Activated CD8-positive, alpha-beta memory T cell treated with anti-CD3 and anti-CD28 coated beads for 1 hour (primary cell): ENCODE data around the gene CYP27B1.
"Not testable (repeated sequence)": the region's sequence is repeated elsewhere in the genome, so short reads cannot be mapped to it uniquely, and the experiment has no call there.

Experiments
- DNase-seq, 2 donors: peaks; one replicate each; pipeline ENCODE4 v3.0.0-alpha.2; 2020; ENCODE audit warnings: low read depth in 1 of 2; ENCODE audit errors: extremely low read depth in 1 of 2

The CYP27B1 gene

GRCh38 chr12:57723630-57723962 lies 43.3 kb downstream of the CYP27B1 start:
- DNase-seq = no peak

- no peak for DNase-seq
Measured at GRCh38 chr12:57722716-57723629, 43.9 kb downstream of the CYP27B1 start.

- not testable (repeated sequence) for DNase-seq
Measured at GRCh38 chr12:57721846-57722608, 44.9 kb downstream of the CYP27B1 start.

- no peak for DNase-seq
Measured at GRCh38 chr12:57720606-57721595, 46.0 kb downstream of the CYP27B1 start.

- no peak for DNase-seq
Measured at GRCh38 chr12:57719777-57720605, 46.9 kb downstream of the CYP27B1 start.

GRCh38 chr12:57718641-57719528 lies 48.0 kb downstream of the CYP27B1 start:
- no peak for DNase-seq

- no peak for DNase-seq
Measured at GRCh38 chr12:57717846-57718640, 48.8 kb downstream of the CYP27B1 start.

- no peak for DNase-seq
Measured at GRCh38 chr12:57717131-57717530, 49.7 kb downstream of the CYP27B1 start.

GRCh38 chr12:57716305-57716704 lies 50.6 kb downstream of the CYP27B1 start:
- DNase-seq = no peak

GRCh38 chr12:57715786-57716185 lies 51.1 kb downstream of the CYP27B1 start:
- DNase-seq = no peak

GRCh38 chr12:57715036-57715748 lies 51.7 kb downstream of the CYP27B1 start:
- DNase-seq = not testable (repeated sequence)

GRCh38 chr12:57713209-57713608 lies 53.7 kb downstream of the CYP27B1 start:
- no peak for DNase-seq

- no peak for DNase-seq
Measured at GRCh38 chr12:57712701-57713100, 54.2 kb downstream of the CYP27B1 start.
